ENCODE measurements around the gene SLCO1C1. TPM values are rescaled to one million over a fixed set of nuclear protein-coding genes. Genes with fewer than 3 reads are reported as not detected.
"Not testable (repeated sequence)": the region's sequence is repeated elsewhere in the genome, so short reads cannot be mapped to it uniquely, and the experiment has no call there.

The SLCO1C1 gene
- total RNA-seq, 1 donor from 2014 or later: 1.1 TPM

DNA sequence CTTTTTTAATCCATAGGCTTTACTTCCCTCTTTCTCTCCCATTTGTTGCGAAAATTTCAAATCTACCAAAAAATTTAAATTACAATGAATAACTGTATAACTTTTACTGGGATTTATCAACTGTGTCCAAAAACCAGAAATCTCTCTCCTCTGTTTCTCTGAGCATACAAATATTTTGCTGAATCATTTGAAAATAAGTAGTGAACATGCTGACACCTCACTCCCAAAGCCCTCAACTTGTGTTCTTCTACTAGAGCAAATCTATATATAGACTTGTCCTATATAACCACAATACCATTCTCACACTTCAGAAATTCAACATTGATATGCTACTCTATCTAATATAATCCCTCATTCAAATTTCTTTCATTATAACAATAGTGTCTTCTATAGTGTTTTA lies 53.1 kb downstream of the SLCO1C1 start:
- intact Hi-C loops (cut with micrococcal nuclease): no loop called here
- H3K27me3 ChIP-seq (ENCODE audit: low read depth): no peaks in the 10 kb centered on the region
- H3K27ac ChIP-seq (replicated peaks): no peak overlapping the region
- H3K9me3 ChIP-seq (replicated peaks): no peaks in the 10 kb centered on the region
- TF ChIP-seq, protein P1, sequence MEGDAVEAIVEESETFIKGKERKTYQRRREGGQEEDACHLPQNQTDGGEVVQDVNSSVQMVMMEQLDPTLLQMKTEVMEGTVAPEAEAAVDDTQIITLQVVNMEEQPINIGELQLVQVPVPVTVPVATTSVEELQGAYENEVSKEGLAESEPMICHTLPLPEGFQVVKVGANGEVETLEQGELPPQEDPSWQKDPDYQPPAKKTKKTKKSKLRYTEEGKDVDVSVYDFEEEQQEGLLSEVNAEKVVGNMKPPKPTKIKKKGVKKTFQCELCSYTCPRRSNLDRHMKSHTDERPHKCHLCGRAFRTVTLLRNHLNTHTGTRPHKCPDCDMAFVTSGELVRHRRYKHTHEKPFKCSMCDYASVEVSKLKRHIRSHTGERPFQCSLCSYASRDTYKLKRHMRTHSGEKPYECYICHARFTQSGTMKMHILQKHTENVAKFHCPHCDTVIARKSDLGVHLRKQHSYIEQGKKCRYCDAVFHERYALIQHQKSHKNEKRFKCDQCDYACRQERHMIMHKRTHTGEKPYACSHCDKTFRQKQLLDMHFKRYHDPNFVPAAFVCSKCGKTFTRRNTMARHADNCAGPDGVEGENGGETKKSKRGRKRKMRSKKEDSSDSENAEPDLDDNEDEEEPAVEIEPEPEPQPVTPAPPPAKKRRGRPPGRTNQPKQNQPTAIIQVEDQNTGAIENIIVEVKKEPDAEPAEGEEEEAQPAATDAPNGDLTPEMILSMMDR (IDR thresholded peaks at IDR 0.05; ENCODE audit: borderline replicate concordance): no peak
- H3K4me1 ChIP-seq: no peaks in the 10 kb centered on the region
- H3K36me3 ChIP-seq: no peaks in the 10 kb centered on the region
- DNase-seq: no peak
- no peak overlapping the region for H3K4me3 ChIP-seq

DNA sequence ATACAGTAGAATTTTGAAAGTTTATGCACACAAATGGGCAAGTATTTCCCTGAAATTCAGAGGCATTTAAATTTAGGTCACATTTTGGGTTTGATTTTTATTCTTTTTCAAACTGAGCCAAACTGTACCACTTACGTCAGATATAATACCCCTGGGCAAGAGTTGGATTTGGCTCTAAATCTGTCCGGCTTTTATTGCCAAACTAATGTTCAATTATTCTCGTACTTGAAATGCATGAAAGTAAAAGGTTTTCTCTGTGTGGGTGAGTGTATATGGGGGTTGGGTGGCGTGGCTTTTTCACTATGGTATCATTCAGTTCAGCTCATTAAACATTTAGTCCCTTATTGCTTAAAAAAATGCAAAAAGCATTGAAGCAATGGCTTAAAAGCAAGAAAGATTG lies 55.9 kb downstream of the SLCO1C1 start:
- no peak for DNase-seq
- Histone ChIP-seq H3K4me1 (no peaks in the 10 kb centered on the region), H3K9me3 (replicated peaks) (no peaks in the 10 kb centered on the region), H3K27ac (replicated peaks) (no peak overlapping the region), H3K4me3 (no peak overlapping the region), H3K36me3 (no peaks in the 10 kb centered on the region), H3K27me3 (ENCODE audit: low read depth) (no peaks in the 10 kb centered on the region)
- TF ChIP-seq, protein P1 (IDR thresholded peaks at IDR 0.05; ENCODE audit: borderline replicate concordance): no peak
- intact Hi-C loops (cut with micrococcal nuclease): no loop called here

DNA sequence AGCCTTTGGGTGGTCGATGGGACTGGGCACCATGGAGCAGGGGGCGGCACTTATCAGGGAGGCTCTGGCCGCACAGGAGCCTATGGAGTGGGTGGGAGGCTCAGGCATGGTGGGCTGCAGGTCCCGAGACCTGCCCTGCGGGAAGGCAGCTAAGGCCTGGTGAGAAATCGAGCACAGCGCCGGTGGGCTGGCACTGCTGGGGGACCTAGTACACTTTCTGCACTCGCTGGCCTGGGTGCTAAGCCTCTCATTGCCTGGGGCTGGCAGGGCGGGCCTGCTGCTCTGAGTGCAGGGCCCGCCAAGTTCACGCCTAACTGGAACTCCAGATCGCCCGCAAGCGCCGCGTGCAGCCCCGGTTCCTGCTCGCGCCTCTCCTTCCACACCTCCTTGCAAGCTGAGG lies 82.3 kb downstream of the SLCO1C1 start:
- H3K4me1 ChIP-seq: no peaks in the 10 kb centered on the region
- H3K9me3 ChIP-seq (replicated peaks): peaks cover 22% of the 10 kb centered on the region
- TF ChIP-seq, protein P1 (IDR thresholded peaks at IDR 0.05; ENCODE audit: borderline replicate concordance): no peak
- H3K27me3 ChIP-seq (ENCODE audit: low read depth): no peaks in the 10 kb centered on the region
- H3K36me3 ChIP-seq: no peaks in the 10 kb centered on the region
- no peak overlapping the region for H3K4me3 ChIP-seq
- H3K27ac ChIP-seq (replicated peaks): no peak overlapping the region
- intact Hi-C loops (cut with micrococcal nuclease): no loop called here
- DNase-seq: no peak

DNA sequence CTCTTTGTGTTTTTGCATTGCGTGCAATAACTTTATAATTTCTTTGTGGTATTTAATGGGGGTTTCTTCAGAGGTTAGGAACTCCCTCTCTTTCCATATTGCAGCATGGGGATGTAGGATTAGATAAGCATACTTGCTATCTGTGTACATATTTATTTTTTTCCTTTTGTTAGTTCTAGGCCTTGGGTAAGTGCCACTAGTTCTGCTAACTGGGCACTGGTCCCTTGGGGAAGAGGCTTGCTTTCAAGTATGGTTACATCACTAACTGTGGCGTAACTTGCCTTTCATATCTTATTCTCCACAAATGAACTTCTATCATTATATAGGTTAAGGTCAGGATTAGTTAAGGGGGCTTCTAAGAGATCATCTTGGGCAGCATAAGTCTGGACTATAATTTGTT lies 83.8 kb downstream of the SLCO1C1 start:
- Histone ChIP-seq H3K27me3 (ENCODE audit: low read depth) (no peaks in the 10 kb centered on the region), H3K4me3 (no peak overlapping the region), H3K36me3 (no peaks in the 10 kb centered on the region), H3K9me3 (replicated peaks) (peaks cover 22% of the 10 kb centered on the region), H3K27ac (replicated peaks) (no peak overlapping the region), H3K4me1 (no peaks in the 10 kb centered on the region)
- intact Hi-C loops (cut with micrococcal nuclease): no loop called here
- TF ChIP-seq, protein P1 (IDR thresholded peaks at IDR 0.05; ENCODE audit: borderline replicate concordance): no peak
- DNase-seq: no peak

DNA sequence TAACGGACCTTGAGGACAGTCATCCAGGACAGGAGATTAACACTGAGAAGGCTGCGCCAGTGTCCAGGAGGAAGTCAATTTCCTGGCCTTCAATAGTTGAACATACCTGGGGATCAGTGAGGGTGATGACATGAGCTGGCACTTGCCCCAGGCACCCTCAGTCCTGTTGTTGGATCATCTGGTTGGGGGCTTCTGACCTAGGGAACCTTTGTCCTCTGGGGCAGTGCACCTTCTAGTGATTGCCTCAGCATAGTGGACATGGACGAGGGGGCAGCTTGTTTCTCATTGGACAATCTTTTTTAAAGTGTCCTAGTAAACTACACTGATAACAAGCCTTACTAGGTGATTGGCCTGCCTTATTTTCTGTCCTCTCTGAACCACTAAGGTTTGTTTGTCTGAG lies 84.8 kb downstream of the SLCO1C1 start:
- DNase-seq; H3K27ac ChIP-seq (replicated peaks); H3K4me3 ChIP-seq; intact Hi-C loops (cut with micrococcal nuclease); H3K36me3 ChIP-seq; H3K27me3 ChIP-seq (ENCODE audit: low read depth); H3K4me1 ChIP-seq: not testable (repeated sequence)
- H3K9me3 ChIP-seq (replicated peaks): peaks cover 17% of the 10 kb centered on the region

DNA sequence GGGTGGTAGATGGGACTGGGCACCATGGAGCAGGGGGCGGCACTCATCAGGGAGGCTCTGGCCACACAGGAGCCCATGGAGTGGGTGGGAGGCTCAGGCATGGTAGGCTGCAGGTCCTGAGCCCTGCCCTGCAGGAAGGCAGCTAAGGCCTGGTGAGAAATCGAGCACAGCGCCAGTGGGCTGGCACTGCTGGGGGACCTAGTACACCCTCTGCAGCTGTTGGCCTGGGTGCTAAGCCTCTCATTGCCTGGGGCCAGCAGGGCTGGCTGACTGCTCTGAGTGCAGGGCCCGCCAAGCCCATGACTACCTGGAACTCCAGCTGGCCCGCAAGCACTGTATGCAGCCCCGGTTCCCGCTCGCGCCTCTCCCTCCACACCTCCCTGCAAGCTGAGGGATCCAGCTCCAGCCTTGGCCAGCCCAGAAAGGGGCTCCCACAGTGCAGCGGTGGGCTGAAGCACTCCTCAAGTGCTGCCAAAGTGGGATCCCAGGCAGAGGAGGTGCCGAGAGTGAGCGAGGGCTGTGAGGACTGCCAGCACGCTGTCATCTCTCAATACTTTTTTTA lies 88.7 kb downstream of the SLCO1C1 start:
- DNase-seq; H3K27me3 ChIP-seq (ENCODE audit: low read depth); H3K36me3 ChIP-seq; H3K4me1 ChIP-seq; H3K27ac ChIP-seq (replicated peaks); H3K9me3 ChIP-seq (replicated peaks); intact Hi-C loops (cut with micrococcal nuclease); H3K4me3 ChIP-seq: not testable (repeated sequence)

DNA sequence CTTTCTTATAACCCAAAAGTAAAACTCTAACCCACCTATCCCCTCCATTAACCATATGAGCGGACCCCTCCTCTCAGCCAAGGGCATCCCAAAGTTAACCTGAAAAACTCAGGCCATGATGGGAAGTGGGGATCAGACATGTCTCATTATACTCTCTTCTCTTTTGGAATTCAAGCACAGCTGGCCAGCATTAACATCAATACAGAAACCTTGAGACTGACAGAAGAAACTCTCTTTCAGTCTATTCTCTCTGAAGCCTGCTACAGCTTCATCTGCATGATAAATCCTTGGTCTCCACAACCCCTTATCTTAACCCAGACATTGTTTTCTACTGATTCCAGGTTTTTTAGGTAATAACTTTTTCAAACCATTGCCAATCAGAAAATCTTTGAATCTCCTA lies 97.8 kb downstream of the SLCO1C1 start:
- TF ChIP-seq, protein P1 (IDR thresholded peaks at IDR 0.05; ENCODE audit: borderline replicate concordance): no peak
- no peak for DNase-seq
- Histone ChIP-seq H3K36me3 (no peaks in the 10 kb centered on the region), H3K9me3 (replicated peaks) (no peaks in the 10 kb centered on the region), H3K27me3 (ENCODE audit: low read depth) (no peaks in the 10 kb centered on the region), H3K27ac (replicated peaks) (no peak overlapping the region), H3K4me1 (peaks cover under 1% of the 10 kb centered on the region), H3K4me3 (no peak overlapping the region)
- intact Hi-C loops (cut with micrococcal nuclease): no loop called here
